ENCODE results near the gene FKBP4.

- TF ChIP-seq CTCF (IDR thresholded peaks at IDR 0.05) (no peak), EZH2phosphoT487 (IDR thresholded peaks at IDR 0.05) (no peak)
These were observed 21.4 kb upstream of the FKBP4 start for GRCh38 chr12:2773199-2773875.
